ENCODE measurements around the gene EDIL3. TPM values are rescaled to one million over a fixed set of nuclear protein-coding genes. Genes with fewer than 3 reads are reported as not detected.

Gene EDIL3
- total and polyA plus RNA-seq, 2 of the 13 experiments (the other 11 are each of a cell fraction or from before 2014, with no cell fraction given): 0.01 TPM; not detected in 1

GRCh38 chr5:84253946-84254345 lies 130.7 kb downstream of the EDIL3 start:
- H3K9me3 ChIP-seq (ENCODE audit: low read length): no peaks in the 10 kb centered on the region
- no TSS peak for BruUV-seq (replicated peaks)
- H3K4me2 ChIP-seq (ENCODE audit: low read depth, low read length): no peak overlapping the region
- DNase-seq (ENCODE audit: low spot score) (no peak), FAIRE-seq (no peak), ATAC-seq (no peak)
- H3K36me3 ChIP-seq (replicated peaks in 1 of 2; ENCODE audit: control insufficient read depth in 1 of 2, insufficient read depth in 2 of 2, low read length in 2 of 2): no peaks in the 10 kb centered on the region
- no peak overlapping the region for H3K4me3 ChIP-seq (replicated peaks in 1 of 3; ENCODE audit: insufficient read depth in 1 of 3, low read depth in 2 of 3, low read length in 3 of 3)
- in situ Hi-C loops (cut with HindIII; ENCODE audit: extremely low pct_ligation_motif_present, low pct_unique_long_range_greater_than_20kb): no loop called here
- no peaks in the 10 kb centered on the region for H3K79me2 ChIP-seq (ENCODE audit: insufficient read depth, low read length)
- ChIA-PET POLR2A (no interaction called here), CTCF (ENCODE audit: low intra/inter-chr PET ratio, low total read pairs) (no interaction called here)
- H3K4me1 ChIP-seq (ENCODE audit: insufficient read depth, low read length): no peaks in the 10 kb centered on the region
- no peak overlapping the region for H3K27ac ChIP-seq (ENCODE audit: extremely low read length, insufficient read depth, low read length)
- no peak overlapping the region for H3K9ac ChIP-seq (ENCODE audit: insufficient read depth, low read depth, low read length)
- intact Hi-C loops (cut with micrococcal nuclease; ENCODE audit: unreplicated experiment): loop anchor here (10.0 kb wide), 1 partner anchor 329 kb away; no protein-coding TSS in a partner anchor
- 0% methylated on average over 1 of the region's 1 CpG for WGBS (ENCODE audit: low lambda C conversion rate)
- H2AFZ ChIP-seq (ENCODE audit: low read length): no peak overlapping the region
- H4K20me1 ChIP-seq (ENCODE audit: insufficient read depth, low read length): no peaks in the 10 kb centered on the region
- H3K27me3 ChIP-seq (ENCODE audit: control insufficient read depth in 1 of 2, insufficient read depth in 2 of 2, low read length in 2 of 2): no peaks in the 10 kb centered on the region
- TF ChIP-seq KLF15 (CRISPR knock-in tag; IDR thresholded peaks at IDR 0.05; ENCODE audit: borderline replicate concordance) (no peak), KLF11 (CRISPR knock-in tag; IDR thresholded peaks at IDR 0.05) (no peak), ZNF501 (CRISPR knock-in tag; IDR thresholded peaks at IDR 0.05) (no peak), GZF1 (CRISPR knock-in tag; IDR thresholded peaks at IDR 0.05) (no peak), RAD21 (CRISPR knock-in tag; IDR thresholded peaks at IDR 0.05) (no peak), U2AF1 (optimal IDR thresholded peaks at IDR 0.05; ENCODE audit: low read depth, low read length) (no peak), ZUFSP (CRISPR knock-in tag; IDR thresholded peaks at IDR 0.05; ENCODE audit: borderline replicate concordance) (no peak), ZNF318 (CRISPR knock-in tag; IDR thresholded peaks at IDR 0.05) (no peak), ARHGAP35 (CRISPR knock-in tag; IDR thresholded peaks at IDR 0.05; ENCODE audit: borderline replicate concordance) (no peak), MNT (IDR thresholded peaks at IDR 0.05) (no peak), JUND (CRISPR knock-in tag; IDR thresholded peaks at IDR 0.05) (no peak), ZFP41 (CRISPR knock-in tag; IDR thresholded peaks at IDR 0.05; ENCODE audit: borderline replicate concordance) (no peak), ZFP36L2 (CRISPR knock-in tag; IDR thresholded peaks at IDR 0.05) (no peak), RARA (CRISPR knock-in tag; IDR thresholded peaks at IDR 0.05) (no peak), REXO4 (CRISPR knock-in tag; IDR thresholded peaks at IDR 0.05; ENCODE audit: borderline replicate concordance) (no peak)

Data from HepG2 (cell line).